MG63 (cell line): Measurements from ENCODE around the gene PREX1. TPM values are rescaled to one million over a fixed set of nuclear protein-coding genes. Genes with fewer than 3 reads are reported as not detected.
"Not testable (repeated sequence)": the region's sequence is repeated elsewhere in the genome, so short reads cannot be mapped to it uniquely, and the experiment has no call there.

Source experiments
- DNase-seq: peaks from one replicate; pipeline ENCODE4 v3.0.0-alpha.2; 2020
- H3K27me3 ChIP-seq: fragments of 250-450 bp; sonication (Bioruptor Pico); 2 replicates; pipeline ENCODE4 v1.5.1; 2020; ENCODE audit warnings: mild to moderate bottlenecking, moderate library complexity
- H3K36me3 ChIP-seq: fragments of 250-450 bp; sonication (Bioruptor Pico); 2 replicates; pipeline ENCODE4 v1.5.1; 2020; ENCODE audit warnings: mild to moderate bottlenecking, moderate library complexity
- H3K4me3 ChIP-seq: fragments of 250-450 bp; sonication (Bioruptor Pico); 2 replicates; pipeline ENCODE4 v1.5.1; 2020; ENCODE audit warnings: mild to moderate bottlenecking, moderate library complexity
- H3K9me3 ChIP-seq: fragments of 250-450 bp; sonication (Bioruptor Pico); 2 replicates; pipeline ENCODE4 v1.5.1; 2020; ENCODE audit warnings: mild to moderate bottlenecking, moderate library complexity
- total RNA-seq: library from RNA; depleted of rRNA; stranded (reverse); fragments of >200 nt; shearing (Covaris generic); gene quantifications from 2 replicates; pipeline ENCODE4 v1.2.3, GENCODE V29; 2014; ENCODE audit warnings: low replicate concordance

Gene PREX1
- total RNA-seq, 1 experiment from 2014 or later: 5.8 TPM

- Histone ChIP-seq H3K36me3 (no peaks in the 10 kb centered on the region), H3K9me3 (no peaks in the 10 kb centered on the region)
- no peak for DNase-seq
These were observed 4.6 kb upstream of the PREX1 start for GRCh38 chr20:48832405-48832730.

GRCh38 chr20:48831718-48832404, 4.1 kb upstream of the PREX1 start:
- H3K4me3 ChIP-seq: no peak overlapping the region
- H3K9me3 ChIP-seq: no peaks in the 10 kb centered on the region
- peak; percentile 93 for DNase-seq
- no peaks in the 10 kb centered on the region for H3K27me3 ChIP-seq
- H3K36me3 ChIP-seq: no peaks in the 10 kb centered on the region

More at GRCh38 chr20:48832405-48832730, 4.6 kb upstream of the PREX1 start:
- H3K27me3 ChIP-seq: no peaks in the 10 kb centered on the region
- no peak overlapping the region for H3K4me3 ChIP-seq

DNA sequence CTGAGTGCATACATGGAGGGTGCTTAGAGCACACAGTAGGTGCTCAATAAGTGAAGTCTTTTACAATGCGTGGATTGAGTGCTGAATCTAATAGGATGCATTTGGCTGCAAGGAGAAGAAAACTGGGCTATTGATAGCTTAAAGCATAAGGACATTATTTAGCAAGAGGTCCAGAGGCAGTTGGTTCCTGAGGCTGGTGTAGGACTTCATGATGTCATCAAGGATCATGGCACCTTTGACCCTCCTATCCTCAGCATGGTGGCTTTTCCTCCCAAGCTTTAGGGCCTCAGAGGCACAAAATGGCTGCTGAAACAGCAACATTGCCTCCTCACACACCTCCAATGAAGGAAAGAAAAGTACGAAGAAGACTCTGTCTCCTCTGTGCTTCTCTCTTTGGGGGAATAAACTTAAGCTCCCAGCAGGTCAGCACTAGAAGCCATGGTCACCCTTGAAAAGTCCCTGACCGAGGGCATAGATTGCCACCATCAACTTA, 3.1 kb upstream of the PREX1 start:
- Histone ChIP-seq H3K27me3 (no peaks in the 10 kb centered on the region), H3K36me3 (no peaks in the 10 kb centered on the region), H3K9me3 (no peaks in the 10 kb centered on the region), H3K4me3 (no peak overlapping the region)
- DNase-seq: no peak

- Histone ChIP-seq H3K9me3 (no peaks in the 10 kb centered on the region; the same call in 1 of the 2 replicates), H3K36me3 (no peaks in the 10 kb centered on the region; the same call in 1 of the 2 replicates), H3K27me3 (no peaks in the 10 kb centered on the region), H3K4me3 (no peak overlapping the region)
- no peak for DNase-seq
These were observed 2.1 kb upstream of the PREX1 start for GRCh38 chr20:48829940-48830339.

DNA sequence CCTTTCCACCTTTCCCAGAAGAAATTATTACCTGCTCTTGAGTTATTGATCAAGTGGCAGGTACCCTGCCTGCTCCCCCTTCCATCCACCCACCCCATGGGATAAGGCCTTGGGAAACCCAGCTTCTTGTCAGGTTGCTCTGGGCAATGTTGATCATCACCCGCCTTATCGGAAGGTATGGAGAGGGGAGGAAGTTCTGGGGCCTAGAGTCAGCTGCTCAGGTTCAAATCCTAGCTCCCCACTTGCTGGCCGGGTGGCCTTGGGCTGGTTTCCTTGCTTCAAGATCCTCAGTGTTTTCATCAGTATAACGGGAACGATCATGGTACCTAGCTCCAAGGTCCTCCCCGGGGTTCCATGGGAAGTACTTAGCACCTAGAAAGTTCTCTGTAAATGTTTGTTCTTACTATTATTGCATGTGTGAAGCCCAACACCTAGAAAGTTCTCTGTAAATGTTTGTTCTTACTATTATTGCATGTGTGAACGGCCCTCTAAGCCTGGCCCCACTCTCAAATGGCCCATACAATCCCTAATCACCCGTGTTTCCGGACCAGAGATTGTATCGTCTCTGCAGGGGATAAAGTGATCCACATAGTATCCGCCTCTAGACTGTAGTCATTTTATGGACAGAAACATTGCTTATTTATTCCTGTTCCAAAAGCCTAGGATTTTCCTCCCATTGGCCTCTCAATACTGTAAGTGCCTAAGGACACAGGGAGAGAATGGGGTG, 1.1 kb upstream of the PREX1 start:
- Histone ChIP-seq H3K4me3 (peak overlapping the region; percentile 54), H3K36me3 (no peaks in the 10 kb centered on the region; the same call in 1 of the 2 replicates), H3K27me3 (no peaks in the 10 kb centered on the region), H3K9me3 (peaks cover 2% of the 10 kb centered on the region; the same call in 1 of the 2 replicates)
- DNase-seq: no peak

GRCh38 chr20:48826883-48827771, 672 bp downstream of the PREX1 start:
- Histone ChIP-seq H3K4me3 (peak overlapping the region; percentile 57), H3K36me3 (no peaks in the 10 kb centered on the region; the same call in 1 of the 2 replicates), H3K27me3 (no peaks in the 10 kb centered on the region), H3K9me3 (peaks cover 2% of the 10 kb centered on the region; the same call in 1 of the 2 replicates)
- no peak for DNase-seq

DNA sequence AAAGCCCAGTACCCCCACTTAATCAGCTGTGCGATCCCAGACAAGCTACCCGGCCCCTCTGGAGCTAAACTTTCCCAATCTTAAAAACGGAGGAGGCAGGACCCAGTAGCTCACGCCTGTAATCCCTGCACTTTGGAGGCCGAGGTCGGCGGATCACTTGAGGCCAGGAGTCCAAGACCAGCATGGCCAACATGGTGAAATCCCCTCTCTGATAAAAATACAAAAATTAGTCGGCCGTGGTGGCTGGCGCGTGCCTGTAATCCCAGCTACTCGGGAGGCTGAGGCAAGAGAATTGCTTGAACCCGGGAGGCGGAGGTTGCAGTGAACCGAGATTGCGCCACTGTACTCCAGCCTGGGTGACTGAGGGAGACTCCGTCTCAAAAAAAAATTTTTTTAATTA, 1.3 kb downstream of the PREX1 start:
- H3K4me3 ChIP-seq, H3K36me3 ChIP-seq, H3K27me3 ChIP-seq, DNase-seq, H3K9me3 ChIP-seq: not testable (repeated sequence)

GRCh38 chr20:48826069-48826468, 1.7 kb downstream of the PREX1 start:
- H3K4me3 ChIP-seq: no peak overlapping the region
- no peaks in the 10 kb centered on the region for H3K27me3 ChIP-seq
- peaks cover 2% of the 10 kb centered on the region; the same call in 1 of the 2 replicates for H3K9me3 ChIP-seq
- no peak for DNase-seq
- H3K36me3 ChIP-seq: no peaks in the 10 kb centered on the region; the same call in 1 of the 2 replicates

GRCh38 chr20:48825566-48825920, 2.3 kb downstream of the PREX1 start:
- no peak overlapping the region for H3K4me3 ChIP-seq
- no peaks in the 10 kb centered on the region for H3K27me3 ChIP-seq
- no peak for DNase-seq
- no peaks in the 10 kb centered on the region; the same call in 1 of the 2 replicates for H3K36me3 ChIP-seq
- H3K9me3 ChIP-seq: peaks cover 2% of the 10 kb centered on the region; the same call in 1 of the 2 replicates

DNA sequence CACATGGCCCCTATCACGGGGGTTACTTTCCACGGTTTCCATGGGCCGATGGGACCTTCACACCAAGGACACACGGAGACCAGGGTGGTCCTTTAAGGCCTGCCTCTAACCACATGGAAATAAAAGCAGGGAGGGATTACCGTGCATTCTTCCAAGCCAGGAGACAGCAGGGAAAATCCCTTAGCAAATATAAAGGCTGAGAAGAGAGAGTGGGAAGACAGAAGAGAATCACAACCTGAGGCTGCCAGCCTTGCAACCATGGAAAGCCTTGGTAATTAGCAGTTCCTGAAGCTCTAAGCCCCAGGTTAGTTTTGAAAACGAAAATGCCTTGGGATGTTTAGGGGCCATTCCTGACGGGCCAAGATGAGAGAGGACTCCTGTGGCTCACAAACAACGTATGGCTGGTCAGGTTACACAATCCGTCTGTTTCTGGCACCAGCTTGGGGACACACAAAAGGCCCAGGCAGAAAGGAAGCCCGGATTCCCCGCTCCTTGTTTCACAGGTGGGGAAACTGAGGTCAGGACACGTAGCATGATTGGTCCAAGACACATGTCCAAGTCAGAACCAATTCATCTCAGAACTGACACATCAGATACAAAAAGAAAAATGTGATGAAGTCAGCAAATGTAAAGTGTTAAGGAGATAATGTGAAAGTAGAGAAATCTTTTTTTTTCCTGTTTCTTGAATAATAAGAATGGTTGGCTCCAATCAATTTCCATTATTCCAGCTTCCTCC, 2.8 kb downstream of the PREX1 start:
- Histone ChIP-seq H3K27me3 (no peaks in the 10 kb centered on the region), H3K36me3 (no peaks in the 10 kb centered on the region; the same call in 1 of the 2 replicates), H3K9me3 (peaks cover 2% of the 10 kb centered on the region; the same call in 1 of the 2 replicates), H3K4me3 (no peak overlapping the region)
- DNase-seq: no peak

DNA sequence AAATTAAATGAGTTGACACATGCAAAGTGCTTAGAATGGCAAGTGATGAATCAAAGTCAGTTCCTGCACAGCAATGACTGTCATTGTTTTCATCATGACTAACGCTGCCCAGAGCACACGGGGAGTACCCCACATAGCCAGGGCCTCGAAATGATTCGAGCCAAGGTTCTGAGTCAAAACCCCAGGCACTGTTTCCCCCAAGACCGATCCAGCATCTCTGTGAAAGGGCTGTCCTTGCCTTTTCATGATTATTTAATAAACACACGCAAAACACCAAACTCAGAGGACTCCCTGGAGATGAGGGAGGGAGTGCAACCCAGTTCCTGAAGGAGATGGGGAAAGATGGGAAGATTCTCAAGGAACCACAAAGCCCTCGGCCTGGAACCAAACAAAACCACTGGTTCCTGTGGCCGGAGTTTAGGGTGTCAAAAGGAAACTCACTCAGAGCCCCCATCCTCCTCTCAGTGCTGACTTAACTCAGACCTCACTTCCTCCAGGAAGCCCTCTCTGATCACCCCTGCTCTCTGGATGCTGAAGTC, 3.8 kb downstream of the PREX1 start:
- no peaks in the 10 kb centered on the region for H3K27me3 ChIP-seq
- peaks cover 2% of the 10 kb centered on the region; the same call in 1 of the 2 replicates for H3K9me3 ChIP-seq
- no peak overlapping the region for H3K4me3 ChIP-seq
- peak; percentile 68 for DNase-seq
- no peaks in the 10 kb centered on the region; the same call in 1 of the 2 replicates for H3K36me3 ChIP-seq

GRCh38 chr20:48823476-48823875, 4.3 kb downstream of the PREX1 start:
- Histone ChIP-seq H3K27me3 (no peaks in the 10 kb centered on the region), H3K9me3 (peaks cover 2% of the 10 kb centered on the region; the same call in 1 of the 2 replicates), H3K36me3 (no peaks in the 10 kb centered on the region; the same call in 1 of the 2 replicates), H3K4me3 (no peak overlapping the region)
- DNase-seq: no peak

GRCh38 chr20:48822879-48823385, 4.9 kb downstream of the PREX1 start:
- H3K27me3 ChIP-seq: no peaks in the 10 kb centered on the region
- DNase-seq: no peak
- H3K4me3 ChIP-seq: no peak overlapping the region
- H3K9me3 ChIP-seq: peaks cover 2% of the 10 kb centered on the region; the same call in 1 of the 2 replicates
- no peaks in the 10 kb centered on the region; the same call in 1 of the 2 replicates for H3K36me3 ChIP-seq

GRCh38 chr20:48822178-48822577, 5.6 kb downstream of the PREX1 start:
- H3K36me3 ChIP-seq: no peaks in the 10 kb centered on the region; the same call in 1 of the 2 replicates
- no peaks in the 10 kb centered on the region for H3K27me3 ChIP-seq
- no peak overlapping the region for H3K4me3 ChIP-seq
- H3K9me3 ChIP-seq: peaks cover 2% of the 10 kb centered on the region; the same call in 1 of the 2 replicates
- no peak for DNase-seq

DNA sequence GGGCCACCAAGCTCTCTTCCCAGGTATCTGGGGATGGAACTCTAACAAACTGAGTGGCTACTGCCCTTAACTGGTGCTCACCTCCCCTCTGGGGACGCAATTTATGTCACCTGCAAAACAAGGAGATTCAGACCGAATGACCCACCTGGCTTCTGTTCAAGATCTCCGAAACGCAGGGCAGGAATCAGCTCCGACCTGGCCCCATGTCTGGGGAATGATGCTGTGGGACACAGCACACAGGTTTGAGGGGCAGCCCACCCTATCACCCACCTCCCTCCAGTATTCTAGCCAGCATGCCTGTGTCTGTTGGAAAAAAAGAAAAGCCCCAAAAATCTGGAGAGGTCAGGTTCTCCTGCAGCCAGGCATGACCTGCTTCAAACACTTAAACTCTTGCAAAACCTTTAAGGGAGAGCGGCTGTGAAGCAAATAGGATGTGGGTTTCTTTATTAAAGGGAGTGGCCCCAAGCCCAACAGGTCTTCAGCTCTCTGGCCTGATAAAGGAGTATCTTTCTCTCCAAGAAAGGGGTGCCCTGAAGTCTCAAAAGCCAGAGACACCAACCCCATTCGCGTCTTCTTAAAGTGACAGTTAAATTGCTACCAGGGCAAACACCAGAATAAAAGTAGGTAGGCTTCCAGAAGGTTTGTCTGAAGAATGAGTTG, 6.4 kb downstream of the PREX1 start:
- Histone ChIP-seq H3K4me3 (no peak overlapping the region), H3K9me3 (peaks cover 2% of the 10 kb centered on the region; the same call in 1 of the 2 replicates), H3K36me3 (no peaks in the 10 kb centered on the region; the same call in 1 of the 2 replicates), H3K27me3 (no peaks in the 10 kb centered on the region)
- DNase-seq: no peak
